Adipocyte (in vitro differentiated cells): Measurements from ENCODE around the gene HBA2.
"Not testable (repeated sequence)": the region's sequence is repeated elsewhere in the genome, so short reads cannot be mapped to it uniquely, and the experiment has no call there.

Experiments used
- DNase-seq: peaks from one replicate; pipeline ENCODE4 v3.0.0-alpha.2; 2015; ENCODE audit warnings: low read depth
- H3K27me3 ChIP-seq: replicated peaks from 2 replicates; pipeline ENCODE4 v1.7.0; 2013; ENCODE audit warnings: mild to moderate bottlenecking, low read length, moderate library complexity; ENCODE audit not compliant: control insufficient read depth, insufficient read depth
- H3K36me3 ChIP-seq: 2 replicates; pipeline ENCODE4 v1.7.0; 2013; ENCODE audit warnings: low read length, mild to moderate bottlenecking, moderate library complexity; ENCODE audit not compliant: control insufficient read depth, insufficient read depth, severe bottlenecking
- H3K4me1 ChIP-seq: 2 replicates; pipeline ENCODE4 v1.7.0; 2013; ENCODE audit warnings: mild to moderate bottlenecking, low read length, moderate library complexity; ENCODE audit not compliant: control insufficient read depth, insufficient read depth
- H3K4me3 ChIP-seq: 2 replicates; pipeline ENCODE4 v1.7.0; 2013; ENCODE audit warnings: mild to moderate bottlenecking, low read length, moderate library complexity
- H3K9ac ChIP-seq: 2 replicates; pipeline ENCODE4 v1.7.0; 2013; ENCODE audit warnings: mild to moderate bottlenecking, low read length, moderate library complexity
- H3K9me3 ChIP-seq: 2 replicates; pipeline ENCODE4 v1.7.0; 2013; ENCODE audit warnings: mild to moderate bottlenecking, low read length, moderate library complexity; ENCODE audit not compliant: control insufficient read depth

Gene HBA2

DNA sequence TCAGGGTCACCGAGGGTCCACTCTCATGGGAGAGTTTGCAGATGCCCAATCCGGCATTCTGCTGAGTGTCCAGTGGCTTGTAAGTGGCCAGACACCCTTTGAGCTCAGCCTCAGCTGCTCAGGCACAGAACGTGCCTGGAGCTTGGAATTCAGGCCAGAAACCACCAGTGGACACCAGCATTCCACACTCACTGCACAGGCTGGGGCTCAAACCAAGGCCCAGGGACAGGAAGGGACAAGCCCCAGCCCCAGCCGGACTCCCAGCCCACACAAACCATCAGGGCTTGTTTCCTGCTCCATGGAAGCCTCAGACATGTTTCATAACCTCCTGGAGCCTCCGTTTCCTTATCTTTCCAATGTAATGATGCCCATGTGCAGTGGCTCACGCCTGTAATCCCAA lies 29.2 kb upstream of the HBA2 start:
- peaks cover 5% of the 10 kb centered on the region for H3K27me3 ChIP-seq

DNA sequence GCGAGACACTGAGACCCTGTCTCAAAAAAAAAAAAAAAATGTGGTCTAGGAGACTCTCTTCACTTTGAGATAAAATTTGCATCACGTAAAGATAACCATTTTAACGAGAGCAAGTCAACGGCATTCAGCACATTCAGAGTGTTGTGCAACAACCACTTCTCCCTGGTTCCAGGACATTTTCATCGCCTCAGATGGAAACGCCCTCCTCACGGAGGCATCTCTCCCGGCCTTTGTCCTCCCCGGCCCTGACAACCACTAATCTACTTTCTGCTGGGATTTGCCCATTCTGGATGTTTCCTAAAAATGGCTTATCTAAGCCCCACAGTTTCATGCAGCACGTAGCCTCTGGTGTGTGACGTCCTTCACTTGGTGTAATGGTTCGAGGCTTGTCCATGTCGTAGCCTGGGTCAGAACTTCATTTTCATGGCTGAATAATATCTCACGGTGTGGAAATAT lies 27.9 kb upstream of the HBA2 start:
- H3K27me3 ChIP-seq = peaks cover 9% of the 10 kb centered on the region
- no peaks in the 10 kb centered on the region for H3K9me3 ChIP-seq
- no peak overlapping the region for H3K4me3 ChIP-seq
- H3K9ac ChIP-seq = no peak overlapping the region
- no peak for DNase-seq
- no peaks in the 10 kb centered on the region for H3K4me1 ChIP-seq
- no peaks in the 10 kb centered on the region for H3K36me3 ChIP-seq

More for the DNA sequence above, 29.2 kb upstream of the HBA2 start:
- DNase-seq = peak; percentile 34
- Histone ChIP-seq H3K36me3 (no peaks in the 10 kb centered on the region), H3K4me1 (no peaks in the 10 kb centered on the region), H3K9me3 (no peaks in the 10 kb centered on the region), H3K9ac (no peak overlapping the region), H3K4me3 (no peak overlapping the region)

GRCh38 chr16:146646-147045 lies 26.0 kb upstream of the HBA2 start:
- Histone ChIP-seq H3K36me3 (no peaks in the 10 kb centered on the region), H3K9ac (no peak overlapping the region), H3K4me3 (no peak overlapping the region), H3K4me1 (no peaks in the 10 kb centered on the region), H3K9me3 (no peaks in the 10 kb centered on the region), H3K27me3 (peaks cover 9% of the 10 kb centered on the region)
- DNase-seq = no peak

- peaks cover 9% of the 10 kb centered on the region for H3K27me3 ChIP-seq
- H3K36me3 ChIP-seq = no peaks in the 10 kb centered on the region
- no peaks in the 10 kb centered on the region for H3K4me1 ChIP-seq
- no peak overlapping the region for H3K4me3 ChIP-seq
- H3K9me3 ChIP-seq = no peaks in the 10 kb centered on the region
- DNase-seq = peak; percentile 72
- no peak overlapping the region for H3K9ac ChIP-seq
Measured at GRCh38 chr16:149024-149660, 23.5 kb upstream of the HBA2 start.

GRCh38 chr16:152141-153128 lies 20.2 kb upstream of the HBA2 start, which contains the start of gene HBZ:
Gene HBZ, plus strand, starts transcription at chr16:152644. Its CDS starts 266 bp downstream, at chr16:152910.
- Histone ChIP-seq H3K4me1 (peaks cover 4% of the 10 kb centered on the region), H3K9ac (no peak within 1 kb of the TSS), H3K27me3 (peaks cover 27% of the 10 kb centered on the region), H3K9me3 (no peaks in the 10 kb centered on the region), H3K4me3 (no peak within 1 kb of the TSS), H3K36me3 (no peaks in the 10 kb centered on the region)
- no peak for DNase-seq

GRCh38 chr16:153129-153521 lies 19.6 kb upstream of the HBA2 start:
- H3K4me1 ChIP-seq, DNase-seq: not testable (repeated sequence)
- peaks cover 24% of the 10 kb centered on the region for H3K27me3 ChIP-seq

GRCh38 chr16:153550-154216 lies 19.0 kb upstream of the HBA2 start:
- not testable (repeated sequence) for H3K36me3 ChIP-seq, DNase-seq, H3K9ac ChIP-seq, H3K9me3 ChIP-seq, H3K4me3 ChIP-seq, H3K4me1 ChIP-seq
- peaks cover 24% of the 10 kb centered on the region for H3K27me3 ChIP-seq

More at GRCh38 chr16:153129-153521, 19.6 kb upstream of the HBA2 start:
- not testable (repeated sequence) for H3K9ac ChIP-seq, H3K4me3 ChIP-seq, H3K36me3 ChIP-seq, H3K9me3 ChIP-seq

GRCh38 chr16:154217-155030 lies 18.3 kb upstream of the HBA2 start:
- peaks cover 26% of the 10 kb centered on the region for H3K27me3 ChIP-seq

DNA sequence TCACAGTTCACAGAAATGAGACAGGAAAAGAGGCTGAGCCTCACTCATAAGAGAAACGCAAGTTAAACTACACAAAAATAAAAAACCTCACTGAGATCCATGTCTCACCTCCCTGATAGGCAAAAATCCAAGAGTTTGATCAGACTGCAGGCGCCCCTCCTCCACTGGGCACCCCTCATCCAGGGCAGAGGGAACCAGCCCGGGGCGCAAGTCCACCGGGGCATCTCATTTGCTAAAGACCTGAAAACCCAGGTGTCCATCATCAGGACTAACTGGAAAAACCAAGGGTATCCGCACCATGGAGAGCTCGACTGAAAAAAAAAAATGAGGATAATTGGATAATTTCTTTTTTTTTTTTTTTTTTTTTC lies 17.7 kb upstream of the HBA2 start:
- H3K4me3 ChIP-seq = peak overlapping the region; percentile 47
- H3K9ac ChIP-seq = no peak overlapping the region
- H3K9me3 ChIP-seq = no peaks in the 10 kb centered on the region
- no peaks in the 10 kb centered on the region for H3K36me3 ChIP-seq
- DNase-seq = no peak
- H3K4me1 ChIP-seq = peaks cover 4% of the 10 kb centered on the region
- H3K27me3 ChIP-seq = peaks cover 27% of the 10 kb centered on the region

More at GRCh38 chr16:154217-155030, 18.3 kb upstream of the HBA2 start:
- peak; percentile 47 for DNase-seq
- Histone ChIP-seq H3K36me3 (no peaks in the 10 kb centered on the region), H3K9ac (no peak overlapping the region), H3K4me3 (peak overlapping the region; percentile 47), H3K9me3 (no peaks in the 10 kb centered on the region), H3K4me1 (peaks cover 4% of the 10 kb centered on the region)

- Histone ChIP-seq H3K4me3 (no peak overlapping the region), H3K36me3 (no peaks in the 10 kb centered on the region), H3K4me1 (peaks cover 3% of the 10 kb centered on the region), H3K9me3 (no peaks in the 10 kb centered on the region), H3K27me3 (peaks cover 37% of the 10 kb centered on the region), H3K9ac (no peak overlapping the region)
- DNase-seq = no peak
Measured at GRCh38 chr16:159136-159849, 13.4 kb upstream of the HBA2 start.
